ENCODE results near the gene MPND. TPM values are rescaled to one million over a fixed set of nuclear protein-coding genes. Genes with fewer than 3 reads are reported as not detected.
A peak's percentile ranks its signal among the peaks of the same experiment; 100 is the strongest.

Gene MPND
- total and polyA plus RNA-seq, 12 donors: 15.2 to 26.6 (median 20.9) TPM

DNA sequence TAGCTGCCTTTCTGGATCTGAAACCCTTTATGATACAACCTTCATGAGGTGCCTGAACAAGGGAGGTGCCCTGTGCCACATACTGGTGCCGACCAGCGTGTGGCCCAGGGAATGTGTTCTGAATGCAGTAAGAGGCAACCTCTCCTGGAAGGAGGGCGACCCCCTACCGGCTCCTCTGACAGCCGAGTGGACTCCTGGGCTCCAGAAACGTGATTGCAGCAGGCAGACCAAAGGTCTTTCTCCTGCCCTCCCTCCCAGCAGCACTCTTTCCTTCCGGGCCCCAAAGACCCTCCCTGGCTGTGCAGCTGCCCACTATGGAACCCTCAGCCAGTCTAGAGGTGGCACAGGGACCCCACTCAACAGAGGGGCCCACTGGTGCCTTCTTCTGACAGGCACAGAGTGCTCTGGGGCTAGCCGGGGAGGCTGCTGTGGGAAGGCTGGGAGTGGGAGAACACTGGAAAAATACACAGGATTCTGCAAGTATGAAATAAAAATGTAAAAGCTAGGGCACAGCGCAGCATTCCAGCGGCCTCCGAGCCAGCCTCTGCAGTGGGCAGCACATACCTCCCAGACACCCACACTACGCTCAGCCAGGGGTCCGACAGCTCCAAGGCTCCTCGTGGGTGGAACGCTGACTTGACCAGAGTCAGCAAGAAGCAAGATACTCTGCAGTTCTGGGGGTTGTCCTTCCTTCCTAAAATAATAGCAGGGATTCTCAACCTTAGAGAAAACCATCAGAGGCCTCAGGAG, 42.1 kb downstream of the MPND start:
- 82 to 86% methylated on average over 15 of the region's 15 CpGs for WGBS, 2 donors
- Histone ChIP-seq H3K27me3 (no peaks in the 10 kb centered on the region), H3K36me3 (peaks cover 0 to 57% (median 0%) of the 10 kb centered on the region in 9 donors), H3K9me3 (no peaks in the 10 kb centered on the region), H3K27ac (peak overlapping the region in 1 of 10 donors; percentile 2), H3K4me3 (no peak overlapping the region), H3K4me1 (peaks cover 23 to 42% (median 36%) of the 10 kb centered on the region in 9 donors)
- TF ChIP-seq, protein P1, sequence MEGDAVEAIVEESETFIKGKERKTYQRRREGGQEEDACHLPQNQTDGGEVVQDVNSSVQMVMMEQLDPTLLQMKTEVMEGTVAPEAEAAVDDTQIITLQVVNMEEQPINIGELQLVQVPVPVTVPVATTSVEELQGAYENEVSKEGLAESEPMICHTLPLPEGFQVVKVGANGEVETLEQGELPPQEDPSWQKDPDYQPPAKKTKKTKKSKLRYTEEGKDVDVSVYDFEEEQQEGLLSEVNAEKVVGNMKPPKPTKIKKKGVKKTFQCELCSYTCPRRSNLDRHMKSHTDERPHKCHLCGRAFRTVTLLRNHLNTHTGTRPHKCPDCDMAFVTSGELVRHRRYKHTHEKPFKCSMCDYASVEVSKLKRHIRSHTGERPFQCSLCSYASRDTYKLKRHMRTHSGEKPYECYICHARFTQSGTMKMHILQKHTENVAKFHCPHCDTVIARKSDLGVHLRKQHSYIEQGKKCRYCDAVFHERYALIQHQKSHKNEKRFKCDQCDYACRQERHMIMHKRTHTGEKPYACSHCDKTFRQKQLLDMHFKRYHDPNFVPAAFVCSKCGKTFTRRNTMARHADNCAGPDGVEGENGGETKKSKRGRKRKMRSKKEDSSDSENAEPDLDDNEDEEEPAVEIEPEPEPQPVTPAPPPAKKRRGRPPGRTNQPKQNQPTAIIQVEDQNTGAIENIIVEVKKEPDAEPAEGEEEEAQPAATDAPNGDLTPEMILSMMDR (IDR thresholded peaks at IDR 0.05): no peak
- intact Hi-C loops (cut with DNase I): no loop called here
- DNase-seq (no peak), ATAC-seq (no peak)

DNA sequence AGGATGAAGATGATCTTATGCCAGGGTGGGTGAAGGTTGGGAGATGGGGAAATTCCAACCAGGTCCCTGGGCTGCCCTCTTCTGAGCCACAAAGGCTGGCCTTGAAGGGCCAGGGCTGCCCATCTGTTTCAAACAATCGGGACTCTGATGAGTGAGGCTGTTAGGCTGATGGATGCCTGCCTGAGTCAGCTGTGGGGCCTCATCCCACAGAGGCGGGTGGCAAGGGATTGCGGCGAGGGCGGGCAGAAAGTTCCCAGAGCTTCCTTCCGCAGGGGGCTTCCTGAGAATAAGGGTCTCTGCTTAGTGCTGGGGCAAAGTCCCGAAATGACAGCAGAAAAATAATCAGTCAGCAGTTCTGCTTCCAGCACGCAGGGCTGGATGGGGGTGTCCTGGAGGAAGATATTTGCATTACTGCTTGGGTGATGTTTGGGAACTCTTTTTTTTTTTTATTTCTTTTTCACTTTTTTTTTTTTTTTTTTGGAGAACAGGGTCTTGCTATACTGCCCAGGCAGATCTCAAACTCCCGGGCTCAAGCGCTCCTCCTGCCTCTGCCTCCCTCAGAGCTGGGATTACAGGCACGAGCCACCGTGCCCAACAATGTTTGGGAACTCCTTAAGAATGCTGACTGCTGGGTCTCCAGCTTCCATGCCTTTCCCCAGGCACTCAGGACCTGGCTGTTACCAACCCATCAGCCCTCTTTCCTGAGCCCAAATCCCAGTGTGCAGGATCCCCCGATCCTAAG, 42.9 kb downstream of the MPND start:
- peak overlapping the region in 1 of 10 donors; percentile 2 for H3K27ac ChIP-seq
- H3K9me3 ChIP-seq: no peaks in the 10 kb centered on the region
- TF ChIP-seq, protein P1 (IDR thresholded peaks at IDR 0.05): no peak
- ATAC-seq (no peak), DNase-seq (no peak)
- intact Hi-C loops (cut with DNase I): no loop called here
- H3K36me3 ChIP-seq: peaks cover 0 to 57% (median 0%) of the 10 kb centered on the region in 9 donors
- no peak overlapping the region for H3K4me3 ChIP-seq
- 87 to 90% methylated on average over 13 of the region's 13 CpGs for WGBS, 2 donors
- H3K27me3 ChIP-seq: no peaks in the 10 kb centered on the region
- peaks cover 28 to 46% (median 39%) of the 10 kb centered on the region in 9 donors for H3K4me1 ChIP-seq

DNA sequence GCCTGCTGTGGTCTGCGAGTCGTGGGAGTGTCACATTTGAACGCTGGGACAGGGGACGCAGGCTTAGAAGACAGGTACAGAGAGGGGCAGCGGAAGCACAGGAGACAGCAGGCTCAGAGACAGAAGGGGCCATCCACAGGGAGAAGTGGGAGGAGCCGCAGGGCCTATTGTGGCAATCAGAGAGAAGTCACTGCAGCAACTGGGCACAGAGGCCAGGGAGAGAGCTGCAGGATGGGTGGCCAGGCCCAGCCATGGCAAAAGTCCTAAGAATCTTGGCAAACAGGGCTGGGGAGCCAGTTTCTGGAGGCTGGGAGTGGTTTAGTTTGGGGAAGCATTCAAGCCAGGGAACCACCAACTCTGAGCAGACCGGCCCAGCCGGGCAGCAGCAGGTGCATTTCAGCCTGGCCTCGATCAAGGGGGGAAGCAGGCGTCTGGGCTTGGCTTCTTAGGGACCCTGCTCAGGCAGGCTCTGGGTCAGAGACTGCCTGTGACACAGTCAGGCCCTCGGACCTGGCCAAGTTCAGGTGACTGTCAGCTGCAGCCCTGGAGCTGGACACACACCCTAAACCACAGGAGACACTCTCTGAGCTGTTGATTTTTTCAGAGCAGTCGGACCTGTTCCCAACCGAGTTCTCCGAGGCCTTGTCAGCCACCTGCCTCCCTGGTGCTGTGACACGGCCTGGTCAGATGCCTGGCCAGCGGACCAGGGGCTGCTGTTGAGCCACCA, 45.1 kb downstream of the MPND start:
- ATAC-seq (peak in 6 of 8 donors; percentile 9 to 54 (median 41)), DNase-seq (no peak)
- no peaks in the 10 kb centered on the region for H3K9me3 ChIP-seq
- peaks cover 0 to 52% (median 0%) of the 10 kb centered on the region in 9 donors for H3K36me3 ChIP-seq
- H3K27me3 ChIP-seq: no peaks in the 10 kb centered on the region
- intact Hi-C loops (cut with DNase I): no loop called here
- peak overlapping the region in 8 of 10 donors; percentile 19 to 91 (median 83) for H3K27ac ChIP-seq
- WGBS, 2 donors: 75 to 84% methylated on average over 16 of the region's 16 CpGs
- peaks cover 38 to 68% (median 60%) of the 10 kb centered on the region in 9 donors for H3K4me1 ChIP-seq
- TF ChIP-seq, protein P1 (IDR thresholded peaks at IDR 0.05): no peak
- H3K4me3 ChIP-seq: no peak overlapping the region

DNA sequence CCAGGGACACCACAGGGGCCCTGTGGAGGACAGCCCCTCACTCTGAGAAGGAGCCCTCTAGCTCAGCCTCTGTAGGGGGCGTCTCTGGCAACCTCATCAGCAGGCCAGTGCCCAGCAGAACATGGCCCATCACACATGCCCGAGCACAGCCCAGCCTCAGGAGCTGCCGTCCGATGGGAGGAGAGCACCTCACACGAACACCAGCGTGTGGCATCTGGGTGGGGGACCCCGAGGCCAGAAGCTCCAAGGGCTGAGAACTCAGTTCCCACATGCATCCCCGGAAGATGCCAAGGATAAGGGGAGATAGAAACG, 45.7 kb downstream of the MPND start:
- 76 to 81% methylated on average over 9 of the region's 9 CpGs for WGBS, 2 donors
- DNase-seq (no peak), ATAC-seq (peak in 1 of 8 donors; percentile 24)
- H3K4me3 ChIP-seq: no peak overlapping the region
- peak overlapping the region in 9 of 10 donors; percentile 48 to 91 (median 82) for H3K27ac ChIP-seq
- H3K9me3 ChIP-seq: no peaks in the 10 kb centered on the region
- TF ChIP-seq, protein P1 (IDR thresholded peaks at IDR 0.05): no peak
- H3K4me1 ChIP-seq: peaks cover 39 to 71% (median 66%) of the 10 kb centered on the region in 9 donors
- H3K27me3 ChIP-seq: no peaks in the 10 kb centered on the region
- peaks cover 0 to 47% (median 0%) of the 10 kb centered on the region in 9 donors for H3K36me3 ChIP-seq
- intact Hi-C loops (cut with DNase I): no loop called here

Data from heart right ventricle (tissue), 16 donors.